ENCODE data around the gene FUT7. TPM values are rescaled to one million over a fixed set of nuclear protein-coding genes. Genes with fewer than 3 reads are reported as not detected.

FUT7 gene
- total RNA-seq, 1 donor from 2014 or later = 5.0 TPM

DNA sequence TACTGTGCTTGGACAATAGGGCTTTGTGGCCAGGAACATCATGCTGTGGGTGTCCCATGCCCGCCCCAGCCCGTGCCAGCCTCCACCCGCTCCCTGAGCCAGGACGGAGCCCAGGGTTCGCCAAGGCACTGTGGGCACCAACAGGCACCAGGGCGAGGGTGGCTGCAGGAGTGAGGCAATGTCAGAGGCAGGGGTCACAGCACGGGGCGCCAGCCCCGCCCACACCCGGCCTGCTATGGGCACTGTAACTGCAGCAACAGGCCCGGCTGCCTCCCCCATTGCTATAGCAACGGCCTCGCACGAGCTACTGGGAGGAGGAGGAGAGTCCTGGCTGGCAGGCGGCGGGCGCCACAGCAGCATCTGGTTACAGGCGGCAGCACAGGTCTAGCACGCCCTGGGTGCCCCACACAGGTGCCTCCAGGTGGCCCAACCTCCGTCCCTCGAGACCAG, 6.3 kb downstream of the FUT7 start:
- DNase-seq (peak; percentile 37), ATAC-seq (ENCODE audit: low read depth) (peak; percentile 22)
- intact Hi-C loops (cut with micrococcal nuclease) = loop anchor here (5.0 kb wide), 1 partner anchor 42 kb away; no protein-coding TSS in a partner anchor
- CTCF ChIA-PET = interaction anchor here (1.1 to 2.1 kb wide), 3 partner anchors 10 to 42 kb away, joined by 3 to 11 read pairs (median 3); no protein-coding TSS in a partner anchor
- H3K9me3 Mint-ChIP-seq = no peaks in the 10 kb centered on the region
- TF ChIP-seq, protein P1, sequence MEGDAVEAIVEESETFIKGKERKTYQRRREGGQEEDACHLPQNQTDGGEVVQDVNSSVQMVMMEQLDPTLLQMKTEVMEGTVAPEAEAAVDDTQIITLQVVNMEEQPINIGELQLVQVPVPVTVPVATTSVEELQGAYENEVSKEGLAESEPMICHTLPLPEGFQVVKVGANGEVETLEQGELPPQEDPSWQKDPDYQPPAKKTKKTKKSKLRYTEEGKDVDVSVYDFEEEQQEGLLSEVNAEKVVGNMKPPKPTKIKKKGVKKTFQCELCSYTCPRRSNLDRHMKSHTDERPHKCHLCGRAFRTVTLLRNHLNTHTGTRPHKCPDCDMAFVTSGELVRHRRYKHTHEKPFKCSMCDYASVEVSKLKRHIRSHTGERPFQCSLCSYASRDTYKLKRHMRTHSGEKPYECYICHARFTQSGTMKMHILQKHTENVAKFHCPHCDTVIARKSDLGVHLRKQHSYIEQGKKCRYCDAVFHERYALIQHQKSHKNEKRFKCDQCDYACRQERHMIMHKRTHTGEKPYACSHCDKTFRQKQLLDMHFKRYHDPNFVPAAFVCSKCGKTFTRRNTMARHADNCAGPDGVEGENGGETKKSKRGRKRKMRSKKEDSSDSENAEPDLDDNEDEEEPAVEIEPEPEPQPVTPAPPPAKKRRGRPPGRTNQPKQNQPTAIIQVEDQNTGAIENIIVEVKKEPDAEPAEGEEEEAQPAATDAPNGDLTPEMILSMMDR (IDR thresholded peaks at IDR 0.05) = no peak
- H3K4me3 Mint-ChIP-seq = no peak overlapping the region
- H3K4me1 Mint-ChIP-seq = peaks cover 37% of the 10 kb centered on the region
- H3K36me3 Mint-ChIP-seq (ENCODE audit: low read depth) = no peaks in the 10 kb centered on the region
- H3K27me3 Mint-ChIP-seq = no peaks in the 10 kb centered on the region
- POLR2A ChIA-PET = interaction anchor here (0.5 kb wide), 1 partner anchor 59 kb away, joined by 4 read pairs; no protein-coding TSS in a partner anchor
- peak overlapping the region; percentile 35 for H3K27ac Mint-ChIP-seq

DNA sequence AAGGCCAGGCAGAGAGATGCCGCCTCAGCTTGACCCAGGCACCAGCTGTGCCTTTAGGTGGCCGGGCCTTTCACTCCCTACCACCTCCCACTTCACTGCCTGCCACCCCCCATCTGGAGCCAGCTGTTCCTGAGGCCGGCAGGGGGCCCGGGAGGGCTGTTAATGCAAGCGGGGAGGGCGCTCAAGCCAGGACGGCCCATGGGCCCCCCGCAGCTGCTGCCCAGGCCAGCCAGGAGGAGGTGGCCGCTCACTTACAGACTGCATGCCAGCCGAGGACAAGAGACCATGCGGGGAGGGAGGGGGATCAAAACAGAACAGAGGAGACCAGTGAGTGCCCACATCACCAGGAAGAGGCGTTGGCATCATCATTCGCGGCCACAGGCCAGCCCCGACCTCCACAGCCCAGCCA, 8.3 kb downstream of the FUT7 start:
- no peak overlapping the region for H3K4me3 Mint-ChIP-seq
- H3K27me3 Mint-ChIP-seq = no peaks in the 10 kb centered on the region
- peaks cover 2% of the 10 kb centered on the region for H3K36me3 Mint-ChIP-seq (ENCODE audit: low read depth)
- no peak overlapping the region for H3K27ac Mint-ChIP-seq
- DNase-seq (no peak), ATAC-seq (ENCODE audit: low read depth) (no peak)
- peaks cover 18% of the 10 kb centered on the region for H3K4me1 Mint-ChIP-seq
- intact Hi-C loops (cut with micrococcal nuclease) = no loop called here
- ChIA-PET CTCF (no interaction called here), POLR2A (no interaction called here)
- TF ChIP-seq, protein P1 (IDR thresholded peaks at IDR 0.05) = no peak
- no peaks in the 10 kb centered on the region for H3K9me3 Mint-ChIP-seq

DNA sequence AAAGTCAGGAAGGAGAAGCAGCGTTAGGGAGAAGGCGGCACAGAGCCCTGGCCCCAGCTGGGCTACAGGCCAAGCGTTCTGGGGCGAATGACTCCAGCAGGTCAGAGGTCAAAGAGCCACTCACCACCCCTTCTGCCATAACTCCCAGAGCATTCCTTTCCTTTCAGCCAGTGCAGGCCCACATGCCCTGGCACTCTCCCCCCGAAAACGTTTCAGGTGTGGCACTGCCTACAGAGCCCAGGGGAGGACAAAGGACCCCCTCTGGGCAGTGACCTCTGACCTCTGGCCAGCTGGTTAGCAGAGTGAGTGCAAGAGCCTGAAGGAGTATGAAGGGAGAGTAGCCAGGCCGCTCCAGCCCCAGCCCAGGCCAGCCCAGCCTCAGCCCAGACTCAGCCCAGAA, 8.7 kb downstream of the FUT7 start:
- Mint-ChIP-seq H3K4me3 (no peak overlapping the region), H3K9me3 (no peaks in the 10 kb centered on the region), H3K36me3 (ENCODE audit: low read depth) (peaks cover 2% of the 10 kb centered on the region), H3K27ac (no peak overlapping the region), H3K4me1 (peaks cover 18% of the 10 kb centered on the region), H3K27me3 (no peaks in the 10 kb centered on the region)
- ChIA-PET POLR2A (no interaction called here), CTCF (no interaction called here)
- ATAC-seq (ENCODE audit: low read depth) (no peak), DNase-seq (no peak)
- TF ChIP-seq, protein P1 (IDR thresholded peaks at IDR 0.05) = no peak
- intact Hi-C loops (cut with micrococcal nuclease) = no loop called here

DNA sequence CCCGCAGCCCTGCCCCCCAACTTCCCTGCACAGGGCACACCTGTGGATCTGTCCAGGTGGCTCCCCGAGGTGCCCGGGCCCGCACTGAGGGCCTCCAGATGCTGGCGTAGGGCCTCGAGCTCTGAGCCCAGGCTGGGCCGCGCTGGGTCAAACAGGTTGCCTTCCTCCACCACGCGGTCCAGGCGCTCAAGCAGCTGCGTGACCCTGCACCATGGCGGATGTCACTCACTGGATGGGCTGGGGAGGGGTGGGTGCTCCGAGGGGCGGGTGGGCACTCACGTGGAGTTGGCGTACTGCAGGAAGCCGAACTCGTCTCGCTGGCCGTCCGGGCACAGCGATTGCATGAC, 9.3 kb downstream of the FUT7 start:
- Mint-ChIP-seq H3K27me3 (no peaks in the 10 kb centered on the region), H3K27ac (no peak overlapping the region), H3K4me1 (peaks cover 18% of the 10 kb centered on the region), H3K4me3 (no peak overlapping the region), H3K36me3 (ENCODE audit: low read depth) (peaks cover 2% of the 10 kb centered on the region), H3K9me3 (no peaks in the 10 kb centered on the region)
- ATAC-seq (ENCODE audit: low read depth) (no peak), DNase-seq (no peak)
- POLR2A ChIA-PET = no interaction called here
- TF ChIP-seq, protein P1 (IDR thresholded peaks at IDR 0.05) = no peak
- CTCF ChIA-PET = no interaction called here
- intact Hi-C loops (cut with micrococcal nuclease) = no loop called here

DNA sequence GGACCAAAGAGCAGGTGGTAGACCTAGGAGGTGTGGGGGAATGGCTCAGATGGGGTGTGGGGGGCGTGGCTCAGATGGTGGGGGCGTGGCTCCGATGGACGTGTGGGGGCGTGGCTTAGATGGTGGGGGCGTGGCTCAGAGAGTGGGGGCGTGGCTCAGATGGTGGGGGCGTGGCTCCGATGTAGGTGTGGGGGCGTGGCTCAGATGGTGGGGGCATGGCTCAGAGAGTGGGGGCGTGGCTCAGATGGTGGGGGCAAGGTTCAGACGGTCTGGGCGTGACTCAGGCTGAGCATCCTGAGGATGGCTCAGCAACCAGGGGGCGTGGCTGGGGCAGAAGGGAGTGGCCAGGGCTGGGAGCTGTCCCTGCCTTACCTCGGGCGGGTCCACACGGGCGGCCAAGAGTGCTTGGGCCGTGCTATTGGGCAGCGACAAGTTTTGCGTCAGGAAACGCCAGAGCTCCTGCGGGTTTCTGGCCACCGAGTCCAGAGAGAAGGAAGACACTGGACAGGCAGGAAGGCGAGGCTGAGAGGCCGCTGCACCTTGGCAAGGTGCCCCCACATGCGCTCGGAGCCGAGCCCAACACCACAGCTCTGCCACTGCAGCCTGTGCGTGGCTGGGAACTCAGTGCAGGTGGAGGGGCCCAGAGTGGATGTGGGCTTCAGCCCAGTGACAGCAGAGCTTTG, 9.8 kb downstream of the FUT7 start:
- TF ChIP-seq, protein P1 (IDR thresholded peaks at IDR 0.05) = no peak
- no peaks in the 10 kb centered on the region for H3K27me3 Mint-ChIP-seq
- H3K9me3 Mint-ChIP-seq = no peaks in the 10 kb centered on the region

More for the DNA sequence above, 9.8 kb downstream of the FUT7 start:
- POLR2A ChIA-PET = no interaction called here
- no peak overlapping the region for H3K27ac Mint-ChIP-seq
- intact Hi-C loops (cut with micrococcal nuclease) = no loop called here
- peaks cover 15% of the 10 kb centered on the region for H3K4me1 Mint-ChIP-seq
- H3K36me3 Mint-ChIP-seq (ENCODE audit: low read depth) = peaks cover 2% of the 10 kb centered on the region
- peak; percentile 71 for ATAC-seq (ENCODE audit: low read depth)
- no peak for DNase-seq
- CTCF ChIA-PET = no interaction called here
- no peak overlapping the region for H3K4me3 Mint-ChIP-seq

Data from activated B cell treated with CpG ODN at 0.5 μM for 24 hours (primary cell).